Measurements from ENCODE around the gene TARDBP. TPM values are rescaled to one million over a fixed set of nuclear protein-coding genes. Genes with fewer than 3 reads are reported as not detected.
"Not testable (repeated sequence)": the region's sequence is repeated elsewhere in the genome, so short reads cannot be mapped to it uniquely, and the experiment has no call there.

Gene TARDBP
- total and polyA plus RNA-seq, 2 experiments from 2014 or later, result 80.0 to 129 TPM

DNA sequence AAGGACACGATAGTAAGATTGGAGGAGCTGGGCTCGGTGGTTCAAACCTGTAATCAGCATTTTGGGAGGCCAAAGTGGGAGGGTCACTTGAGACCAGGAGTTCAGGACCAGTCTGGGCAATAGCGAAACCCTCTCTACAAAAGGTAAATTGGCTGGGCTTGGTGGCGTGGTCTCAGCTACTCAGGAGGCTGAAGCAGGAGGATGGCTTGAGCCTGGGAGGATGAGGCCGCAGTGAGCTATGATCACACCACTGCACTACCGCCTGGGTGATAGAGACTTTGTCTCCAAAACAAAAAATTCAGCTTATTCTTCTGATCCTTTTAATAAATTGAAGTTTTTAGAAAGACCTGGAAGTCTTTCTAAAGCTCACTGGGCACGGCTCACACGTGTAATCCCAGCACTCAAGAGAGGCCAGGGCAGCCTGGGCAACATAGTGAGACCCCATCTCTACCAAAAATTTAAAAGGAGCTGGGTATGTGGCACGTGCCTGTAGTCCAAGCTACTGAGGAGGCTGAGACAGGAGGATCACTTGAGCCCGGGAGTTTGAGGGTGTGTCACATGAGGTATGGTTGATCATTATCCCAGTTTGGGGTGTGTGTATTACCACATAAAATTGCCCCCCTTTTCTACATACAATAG lies 19.3 kb downstream of the TARDBP start:
- H3K9me2 ChIP-seq (replicated peaks; ENCODE audit: insufficient read depth), result no peaks in the 10 kb centered on the region
- no peak overlapping the region for H3K27ac ChIP-seq
- no peak overlapping the region for H2AFZ ChIP-seq
- no peaks in the 10 kb centered on the region for H3K27me3 ChIP-seq
- no peak for TF ChIP-seq EZH2 (IDR thresholded peaks at IDR 0.05; ENCODE audit: borderline replicate concordance)
- TF ChIP-seq EZH2phosphoT487 (IDR thresholded peaks at IDR 0.05; ENCODE audit: low read depth, severe bottlenecking, unreplicated experiment), result no peak
- TF ChIP-seq, protein P1, sequence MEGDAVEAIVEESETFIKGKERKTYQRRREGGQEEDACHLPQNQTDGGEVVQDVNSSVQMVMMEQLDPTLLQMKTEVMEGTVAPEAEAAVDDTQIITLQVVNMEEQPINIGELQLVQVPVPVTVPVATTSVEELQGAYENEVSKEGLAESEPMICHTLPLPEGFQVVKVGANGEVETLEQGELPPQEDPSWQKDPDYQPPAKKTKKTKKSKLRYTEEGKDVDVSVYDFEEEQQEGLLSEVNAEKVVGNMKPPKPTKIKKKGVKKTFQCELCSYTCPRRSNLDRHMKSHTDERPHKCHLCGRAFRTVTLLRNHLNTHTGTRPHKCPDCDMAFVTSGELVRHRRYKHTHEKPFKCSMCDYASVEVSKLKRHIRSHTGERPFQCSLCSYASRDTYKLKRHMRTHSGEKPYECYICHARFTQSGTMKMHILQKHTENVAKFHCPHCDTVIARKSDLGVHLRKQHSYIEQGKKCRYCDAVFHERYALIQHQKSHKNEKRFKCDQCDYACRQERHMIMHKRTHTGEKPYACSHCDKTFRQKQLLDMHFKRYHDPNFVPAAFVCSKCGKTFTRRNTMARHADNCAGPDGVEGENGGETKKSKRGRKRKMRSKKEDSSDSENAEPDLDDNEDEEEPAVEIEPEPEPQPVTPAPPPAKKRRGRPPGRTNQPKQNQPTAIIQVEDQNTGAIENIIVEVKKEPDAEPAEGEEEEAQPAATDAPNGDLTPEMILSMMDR (IDR thresholded peaks at IDR 0.05; ENCODE audit: poor library complexity), result no peak
- H3K4me2 ChIP-seq, result no peak overlapping the region
- WGBS (ENCODE audit: low lambda C conversion rate, missing lambda C conversion rate), result 91% methylated on average over 10 of the region's 10 CpGs
- H3K4me1 ChIP-seq (ENCODE audit: insufficient read depth), result no peaks in the 10 kb centered on the region
- no peaks in the 10 kb centered on the region for H3K79me2 ChIP-seq
- H3K4me3 ChIP-seq, result no peak overlapping the region
- peaks cover 3% of the 10 kb centered on the region for H4K20me1 ChIP-seq (ENCODE audit: insufficient read depth, poor library complexity, severe bottlenecking)
- no peaks in the 10 kb centered on the region for H3K9me3 ChIP-seq (ENCODE audit: low read depth)
- DNase-seq (ENCODE audit: low spot score), result no peak
- no peaks in the 10 kb centered on the region for H3K36me3 ChIP-seq (replicated peaks; ENCODE audit: insufficient read depth, low read depth)

DNA sequence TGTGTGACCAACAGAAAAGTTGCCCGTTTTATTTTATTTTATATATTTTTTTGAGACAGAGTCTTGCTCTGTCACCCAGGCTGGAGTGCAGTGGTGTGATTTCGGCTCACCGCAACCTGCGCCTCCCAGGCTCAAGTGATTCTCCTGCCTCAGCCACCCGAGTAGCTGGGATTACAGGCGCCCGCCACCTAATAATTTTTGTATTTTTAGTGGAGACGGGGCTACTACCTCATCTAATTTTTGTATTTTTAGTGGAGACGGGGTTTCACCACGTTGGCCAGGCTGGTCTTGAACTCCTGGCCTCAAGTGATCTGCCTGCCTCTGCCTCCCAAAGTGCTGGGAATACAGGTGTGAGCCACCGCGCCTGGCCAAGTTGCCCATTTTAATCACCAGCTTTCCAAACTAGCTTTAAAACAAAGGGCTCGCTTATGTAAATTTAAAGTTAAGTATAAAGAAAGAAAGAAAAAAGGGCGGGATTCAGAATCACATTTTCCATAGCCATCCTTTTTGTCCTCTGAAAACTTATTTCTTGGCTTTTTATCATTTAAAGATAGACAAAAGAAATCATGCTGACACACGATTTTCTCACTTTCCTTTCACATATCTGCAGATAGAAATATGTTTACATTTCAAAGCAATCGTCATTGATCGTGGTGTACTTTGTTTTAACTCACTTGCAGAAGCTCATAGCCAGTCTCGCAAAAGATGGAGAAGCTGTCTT lies 24.7 kb downstream of the TARDBP start:
- WGBS (ENCODE audit: low lambda C conversion rate, missing lambda C conversion rate), result 62% methylated on average over 18 of the region's 18 CpGs
- not testable (repeated sequence) for H3K36me3 ChIP-seq (replicated peaks; ENCODE audit: insufficient read depth, low read depth); H3K4me2 ChIP-seq; H3K27ac ChIP-seq; H4K20me1 ChIP-seq (ENCODE audit: insufficient read depth, poor library complexity, severe bottlenecking); H3K9me2 ChIP-seq (replicated peaks; ENCODE audit: insufficient read depth); H3K9me3 ChIP-seq (ENCODE audit: low read depth); H3K27me3 ChIP-seq; H3K4me1 ChIP-seq (ENCODE audit: insufficient read depth); DNase-seq (ENCODE audit: low spot score); H2AFZ ChIP-seq; H3K4me3 ChIP-seq; H3K79me2 ChIP-seq

DNA sequence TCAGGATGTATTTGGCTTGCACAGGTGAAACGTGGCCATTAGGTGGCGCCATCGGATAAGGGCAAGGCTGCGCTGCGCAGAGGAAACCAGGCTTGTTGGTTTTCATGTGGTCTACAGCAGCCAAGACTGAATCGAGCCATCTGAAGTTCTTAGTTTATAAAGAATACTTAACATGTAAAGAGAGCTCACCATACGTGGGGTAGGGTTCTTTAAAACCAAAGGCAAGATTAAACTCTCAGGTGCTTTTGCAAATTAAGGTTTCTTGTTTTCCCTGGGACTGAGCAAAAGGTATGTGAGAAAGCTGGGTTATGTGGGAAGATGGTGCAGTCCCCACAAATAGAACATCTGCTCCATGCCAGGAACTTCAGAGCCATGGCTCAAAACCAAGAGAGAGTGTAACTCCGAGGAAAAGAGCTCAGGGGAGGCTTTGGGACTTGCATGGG lies 25.3 kb downstream of the TARDBP start:
- Histone ChIP-seq H4K20me1 (ENCODE audit: insufficient read depth, poor library complexity, severe bottlenecking) (no peaks in the 10 kb centered on the region), H3K36me3 (replicated peaks; ENCODE audit: insufficient read depth, low read depth) (no peaks in the 10 kb centered on the region), H3K9me2 (replicated peaks; ENCODE audit: insufficient read depth) (no peaks in the 10 kb centered on the region), H3K27me3 (no peaks in the 10 kb centered on the region), H2AFZ (no peak overlapping the region), H3K4me2 (no peak overlapping the region), H3K4me1 (ENCODE audit: insufficient read depth) (no peaks in the 10 kb centered on the region), H3K27ac (no peak overlapping the region), H3K4me3 (no peak overlapping the region), H3K9me3 (ENCODE audit: low read depth) (no peaks in the 10 kb centered on the region), H3K79me2 (no peaks in the 10 kb centered on the region)
- WGBS (ENCODE audit: low lambda C conversion rate, missing lambda C conversion rate), result 4% methylated on average over 8 of the region's 8 CpGs
- DNase-seq (ENCODE audit: low spot score), result peak; percentile 93
- TF ChIP-seq EZH2phosphoT487 (IDR thresholded peaks at IDR 0.05; ENCODE audit: low read depth, severe bottlenecking, unreplicated experiment), result no peak
- TF ChIP-seq, protein P1 (IDR thresholded peaks at IDR 0.05; ENCODE audit: poor library complexity), result peak; percentile 99
- no peak for TF ChIP-seq EZH2 (IDR thresholded peaks at IDR 0.05; ENCODE audit: borderline replicate concordance)

DNA sequence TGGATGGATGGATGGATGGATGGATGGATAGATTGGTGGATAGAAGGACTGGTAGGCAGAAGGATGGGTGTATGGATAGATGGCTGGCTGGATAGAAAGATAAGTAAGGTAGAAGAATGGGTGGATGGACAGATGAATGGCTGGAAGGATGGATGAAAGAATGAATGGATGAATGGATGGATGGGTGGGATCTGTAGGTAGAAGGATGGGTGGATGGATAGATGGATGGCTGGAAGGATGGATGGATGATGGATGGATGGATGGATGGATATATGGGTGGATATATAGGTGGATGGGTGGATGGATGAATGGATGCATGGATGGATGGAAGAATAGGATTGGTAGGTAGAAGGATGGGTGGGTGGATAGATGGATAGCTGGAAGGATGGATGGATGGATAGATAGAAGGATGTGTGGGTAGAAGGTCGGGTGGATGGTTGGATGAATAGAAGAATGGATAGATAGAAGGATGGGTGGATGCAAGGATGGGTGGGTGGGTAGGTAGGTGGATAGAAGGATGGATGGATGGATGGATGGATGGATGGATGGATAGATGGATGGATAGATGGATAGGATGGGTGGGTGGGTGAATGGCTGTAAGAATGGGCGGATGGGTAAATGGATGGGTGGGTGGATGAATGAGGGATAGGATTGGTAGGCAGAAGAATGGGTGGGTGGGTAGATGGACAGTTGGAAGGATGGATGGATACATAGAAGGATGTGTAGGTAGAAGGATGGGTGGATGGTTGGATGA lies 27.1 kb downstream of the TARDBP start:
- Histone ChIP-seq H3K27ac (no peak overlapping the region), H4K20me1 (ENCODE audit: insufficient read depth, poor library complexity, severe bottlenecking) (no peaks in the 10 kb centered on the region), H3K27me3 (no peaks in the 10 kb centered on the region), H2AFZ (no peak overlapping the region), H3K4me2 (no peak overlapping the region), H3K36me3 (replicated peaks; ENCODE audit: insufficient read depth, low read depth) (no peaks in the 10 kb centered on the region), H3K9me2 (replicated peaks; ENCODE audit: insufficient read depth) (no peaks in the 10 kb centered on the region), H3K4me1 (ENCODE audit: insufficient read depth) (no peaks in the 10 kb centered on the region), H3K79me2 (no peaks in the 10 kb centered on the region), H3K9me3 (ENCODE audit: low read depth) (no peaks in the 10 kb centered on the region), H3K4me3 (no peak overlapping the region)
- no peak for DNase-seq (ENCODE audit: low spot score)
- TF ChIP-seq EZH2phosphoT487 (IDR thresholded peaks at IDR 0.05; ENCODE audit: low read depth, severe bottlenecking, unreplicated experiment) (no peak), EZH2 (IDR thresholded peaks at IDR 0.05; ENCODE audit: borderline replicate concordance) (no peak)
- TF ChIP-seq, protein P1 (IDR thresholded peaks at IDR 0.05; ENCODE audit: poor library complexity), result no peak
- 60% methylated on average over 2 of the region's 2 CpGs for WGBS (ENCODE audit: low lambda C conversion rate, missing lambda C conversion rate)

DNA sequence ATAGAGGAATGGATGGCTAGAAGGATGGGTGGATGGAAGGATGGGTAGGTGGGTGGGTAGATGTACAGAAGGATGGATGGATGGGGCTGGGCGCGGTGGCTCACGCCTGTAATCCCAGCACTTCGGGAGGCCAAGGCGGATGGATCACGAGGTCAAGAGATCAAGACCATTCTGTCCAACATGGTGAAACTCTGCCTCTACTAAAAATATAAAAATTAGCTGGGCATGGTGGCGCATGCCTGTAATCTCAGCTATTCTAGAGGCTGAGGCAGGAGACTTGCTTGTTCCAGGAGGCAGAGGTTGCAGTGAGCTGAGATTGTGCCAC lies 27.6 kb downstream of the TARDBP start:
- H3K36me3 ChIP-seq (replicated peaks; ENCODE audit: insufficient read depth, low read depth); H3K9me2 ChIP-seq (replicated peaks; ENCODE audit: insufficient read depth); H4K20me1 ChIP-seq (ENCODE audit: insufficient read depth, poor library complexity, severe bottlenecking); H3K9me3 ChIP-seq (ENCODE audit: low read depth); H3K27ac ChIP-seq; DNase-seq (ENCODE audit: low spot score); H2AFZ ChIP-seq; H3K27me3 ChIP-seq; H3K4me1 ChIP-seq (ENCODE audit: insufficient read depth); H3K4me3 ChIP-seq; H3K4me2 ChIP-seq; H3K79me2 ChIP-seq: not testable (repeated sequence)
- WGBS (ENCODE audit: low lambda C conversion rate, missing lambda C conversion rate), result 87% methylated on average over 7 of the region's 7 CpGs

Measured in hepatocyte (in vitro differentiated cells).